ENCODE data around the gene KLHL29. TPM values are rescaled to one million over a fixed set of nuclear protein-coding genes. Genes with fewer than 3 reads are reported as not detected.

KLHL29 gene
- polyA plus RNA-seq, 1 donor from 2014 or later: 42.4 TPM

DNA sequence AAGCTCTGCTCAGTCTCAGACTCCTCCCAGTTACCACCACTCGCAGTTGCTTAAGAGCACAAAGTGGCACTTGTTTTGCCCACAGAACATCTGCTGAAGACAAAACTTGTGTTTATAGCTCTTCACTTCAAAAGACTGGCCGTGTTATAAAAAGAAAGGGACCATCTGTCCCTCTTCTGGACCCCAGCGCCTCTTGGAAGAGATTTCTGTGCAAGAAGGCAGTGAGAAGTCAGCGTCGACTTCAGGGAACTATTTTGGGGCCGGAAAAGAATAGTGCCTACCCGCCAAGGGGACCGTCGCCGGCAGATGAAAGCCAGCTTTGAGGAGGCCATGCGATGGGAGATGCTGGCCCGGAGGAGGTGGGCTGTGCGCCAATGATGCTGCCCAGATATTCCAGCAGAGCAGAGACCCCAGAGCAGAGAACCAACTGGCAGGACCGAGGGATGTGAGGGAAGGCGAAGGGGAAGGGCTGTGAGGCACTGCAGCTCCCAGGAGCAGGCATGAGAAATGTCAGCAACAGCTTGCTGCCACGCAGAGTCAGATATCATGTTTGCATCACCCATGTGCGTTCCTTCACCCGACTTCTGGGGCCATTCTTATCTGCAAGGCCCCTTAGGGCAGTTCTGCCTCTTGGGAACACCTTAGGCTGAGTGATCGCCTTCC lies 271.1 kb downstream of the KLHL29 start:
- Histone ChIP-seq H3K4me3 (ENCODE audit: low read length) (no peak overlapping the region), H3F3A (ENCODE audit: insufficient read depth, low read length, poor library complexity, severe bottlenecking) (no peaks in the 10 kb centered on the region), H3K36me3 (ENCODE audit: insufficient read depth, low read length) (no peaks in the 10 kb centered on the region), H3K9ac (ENCODE audit: low read length) (no peak overlapping the region), H4K20me1 (ENCODE audit: insufficient read depth) (no peaks in the 10 kb centered on the region), H3K79me2 (replicated peaks; ENCODE audit: insufficient read depth, low read length) (no peaks in the 10 kb centered on the region), H3K27ac (ENCODE audit: low read length) (no peak overlapping the region), H3K9me2 (ENCODE audit: insufficient read depth, low read length) (no peaks in the 10 kb centered on the region), H3K9me3 (ENCODE audit: low read length) (no peaks in the 10 kb centered on the region), H3K27me3 (ENCODE audit: insufficient read depth, low read depth, low read length) (no peaks in the 10 kb centered on the region), H2AFZ (ENCODE audit: low read depth, low read length) (no peak overlapping the region), H3K4me2 (ENCODE audit: low read length) (no peak overlapping the region)
- no peak for TF ChIP-seq EP300 (conservative IDR thresholded peaks at IDR 0.05; ENCODE audit: poor library complexity, severe bottlenecking)

DNA sequence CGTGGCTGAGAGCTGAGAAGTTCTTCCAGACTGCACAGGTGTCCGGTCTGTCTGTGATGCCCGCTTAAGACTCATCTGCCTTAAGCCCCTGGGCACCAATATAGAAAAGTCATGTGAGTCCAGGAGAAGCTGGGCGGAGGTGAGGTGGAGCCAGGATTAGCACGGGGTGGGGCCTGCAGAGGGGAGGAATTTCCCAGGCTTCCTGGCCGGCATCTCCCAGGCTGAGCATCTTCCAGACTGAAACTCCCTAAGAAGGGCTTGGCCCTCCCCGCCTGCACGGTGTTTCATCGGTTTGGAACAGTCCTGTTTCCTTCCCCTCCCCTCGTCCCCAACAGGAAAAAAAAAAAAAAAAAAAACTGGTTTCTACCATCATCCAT lies 271.6 kb downstream of the KLHL29 start:
- H3K4me3 ChIP-seq (ENCODE audit: low read length): no peak overlapping the region
- no peaks in the 10 kb centered on the region for H3K79me2 ChIP-seq (replicated peaks; ENCODE audit: insufficient read depth, low read length)
- no peak overlapping the region for H2AFZ ChIP-seq (ENCODE audit: low read depth, low read length)
- H3F3A ChIP-seq (ENCODE audit: insufficient read depth, low read length, poor library complexity, severe bottlenecking): no peaks in the 10 kb centered on the region
- H3K36me3 ChIP-seq (ENCODE audit: insufficient read depth, low read length): no peaks in the 10 kb centered on the region
- no peak overlapping the region for H3K4me2 ChIP-seq (ENCODE audit: low read length)
- no peak for TF ChIP-seq TAF1 (IDR thresholded peaks at IDR 0.05; ENCODE audit: low read depth)
- no peak for TF ChIP-seq MXI1 (conservative IDR thresholded peaks at IDR 0.05; ENCODE audit: poor library complexity, severe bottlenecking)
- TF ChIP-seq EP300 (conservative IDR thresholded peaks at IDR 0.05; ENCODE audit: poor library complexity, severe bottlenecking): no peak
- TF ChIP-seq, protein P1, sequence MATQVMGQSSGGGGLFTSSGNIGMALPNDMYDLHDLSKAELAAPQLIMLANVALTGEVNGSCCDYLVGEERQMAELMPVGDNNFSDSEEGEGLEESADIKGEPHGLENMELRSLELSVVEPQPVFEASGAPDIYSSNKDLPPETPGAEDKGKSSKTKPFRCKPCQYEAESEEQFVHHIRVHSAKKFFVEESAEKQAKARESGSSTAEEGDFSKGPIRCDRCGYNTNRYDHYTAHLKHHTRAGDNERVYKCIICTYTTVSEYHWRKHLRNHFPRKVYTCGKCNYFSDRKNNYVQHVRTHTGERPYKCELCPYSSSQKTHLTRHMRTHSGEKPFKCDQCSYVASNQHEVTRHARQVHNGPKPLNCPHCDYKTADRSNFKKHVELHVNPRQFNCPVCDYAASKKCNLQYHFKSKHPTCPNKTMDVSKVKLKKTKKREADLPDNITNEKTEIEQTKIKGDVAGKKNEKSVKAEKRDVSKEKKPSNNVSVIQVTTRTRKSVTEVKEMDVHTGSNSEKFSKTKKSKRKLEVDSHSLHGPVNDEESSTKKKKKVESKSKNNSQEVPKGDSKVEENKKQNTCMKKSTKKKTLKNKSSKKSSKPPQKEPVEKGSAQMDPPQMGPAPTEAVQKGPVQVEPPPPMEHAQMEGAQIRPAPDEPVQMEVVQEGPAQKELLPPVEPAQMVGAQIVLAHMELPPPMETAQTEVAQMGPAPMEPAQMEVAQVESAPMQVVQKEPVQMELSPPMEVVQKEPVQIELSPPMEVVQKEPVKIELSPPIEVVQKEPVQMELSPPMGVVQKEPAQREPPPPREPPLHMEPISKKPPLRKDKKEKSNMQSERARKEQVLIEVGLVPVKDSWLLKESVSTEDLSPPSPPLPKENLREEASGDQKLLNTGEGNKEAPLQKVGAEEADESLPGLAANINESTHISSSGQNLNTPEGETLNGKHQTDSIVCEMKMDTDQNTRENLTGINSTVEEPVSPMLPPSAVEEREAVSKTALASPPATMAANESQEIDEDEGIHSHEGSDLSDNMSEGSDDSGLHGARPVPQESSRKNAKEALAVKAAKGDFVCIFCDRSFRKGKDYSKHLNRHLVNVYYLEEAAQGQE (IDR thresholded peaks at IDR 0.05; ENCODE audit: borderline replicate concordance): no peak
- TF ChIP-seq, protein P2, sequence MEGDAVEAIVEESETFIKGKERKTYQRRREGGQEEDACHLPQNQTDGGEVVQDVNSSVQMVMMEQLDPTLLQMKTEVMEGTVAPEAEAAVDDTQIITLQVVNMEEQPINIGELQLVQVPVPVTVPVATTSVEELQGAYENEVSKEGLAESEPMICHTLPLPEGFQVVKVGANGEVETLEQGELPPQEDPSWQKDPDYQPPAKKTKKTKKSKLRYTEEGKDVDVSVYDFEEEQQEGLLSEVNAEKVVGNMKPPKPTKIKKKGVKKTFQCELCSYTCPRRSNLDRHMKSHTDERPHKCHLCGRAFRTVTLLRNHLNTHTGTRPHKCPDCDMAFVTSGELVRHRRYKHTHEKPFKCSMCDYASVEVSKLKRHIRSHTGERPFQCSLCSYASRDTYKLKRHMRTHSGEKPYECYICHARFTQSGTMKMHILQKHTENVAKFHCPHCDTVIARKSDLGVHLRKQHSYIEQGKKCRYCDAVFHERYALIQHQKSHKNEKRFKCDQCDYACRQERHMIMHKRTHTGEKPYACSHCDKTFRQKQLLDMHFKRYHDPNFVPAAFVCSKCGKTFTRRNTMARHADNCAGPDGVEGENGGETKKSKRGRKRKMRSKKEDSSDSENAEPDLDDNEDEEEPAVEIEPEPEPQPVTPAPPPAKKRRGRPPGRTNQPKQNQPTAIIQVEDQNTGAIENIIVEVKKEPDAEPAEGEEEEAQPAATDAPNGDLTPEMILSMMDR (IDR thresholded peaks at IDR 0.05; ENCODE audit: poor library complexity, severe bottlenecking): no peak
- no peak for TF ChIP-seq RAD21 (conservative IDR thresholded peaks at IDR 0.05)
- TF ChIP-seq POLR2AphosphoS5 (IDR thresholded peaks at IDR 0.05): no peak
- TF ChIP-seq EZH2 (IDR thresholded peaks at IDR 0.05; ENCODE audit: borderline replicate concordance, insufficient read depth, low read length, poor library complexity, severe bottlenecking): no peak
- no peak for TF ChIP-seq SMC3 (conservative IDR thresholded peaks at IDR 0.05; ENCODE audit: poor library complexity)
- no peak overlapping the region for H3K9ac ChIP-seq (ENCODE audit: low read length)
- no peaks in the 10 kb centered on the region for H4K20me1 ChIP-seq (ENCODE audit: insufficient read depth)
- H3K27ac ChIP-seq (ENCODE audit: low read length): no peak overlapping the region
- no peaks in the 10 kb centered on the region for H3K9me2 ChIP-seq (ENCODE audit: insufficient read depth, low read length)
- H3K27me3 ChIP-seq (ENCODE audit: insufficient read depth, low read depth, low read length): no peaks in the 10 kb centered on the region
- no peaks in the 10 kb centered on the region for H3K9me3 ChIP-seq (ENCODE audit: low read length)
